Stimulated activated CD4-positive, alpha-beta T cell treated with anti-CD3 and anti-CD28 coated beads, Interleukin-4, amount 100 ng/mL, for 48 hours (primary cell): ENCODE measurements around the gene TRUB2.
"Not testable (repeated sequence)": the region's sequence is repeated elsewhere in the genome, so short reads cannot be mapped to it uniquely, and the experiment has no call there.

Source experiments
- DNase-seq, 2 donors: peaks; one replicate each; pipeline ENCODE4 v3.0.0-alpha.2; 2020; ENCODE audit warnings: low read depth in 2 of 2

The TRUB2 gene

DNA sequence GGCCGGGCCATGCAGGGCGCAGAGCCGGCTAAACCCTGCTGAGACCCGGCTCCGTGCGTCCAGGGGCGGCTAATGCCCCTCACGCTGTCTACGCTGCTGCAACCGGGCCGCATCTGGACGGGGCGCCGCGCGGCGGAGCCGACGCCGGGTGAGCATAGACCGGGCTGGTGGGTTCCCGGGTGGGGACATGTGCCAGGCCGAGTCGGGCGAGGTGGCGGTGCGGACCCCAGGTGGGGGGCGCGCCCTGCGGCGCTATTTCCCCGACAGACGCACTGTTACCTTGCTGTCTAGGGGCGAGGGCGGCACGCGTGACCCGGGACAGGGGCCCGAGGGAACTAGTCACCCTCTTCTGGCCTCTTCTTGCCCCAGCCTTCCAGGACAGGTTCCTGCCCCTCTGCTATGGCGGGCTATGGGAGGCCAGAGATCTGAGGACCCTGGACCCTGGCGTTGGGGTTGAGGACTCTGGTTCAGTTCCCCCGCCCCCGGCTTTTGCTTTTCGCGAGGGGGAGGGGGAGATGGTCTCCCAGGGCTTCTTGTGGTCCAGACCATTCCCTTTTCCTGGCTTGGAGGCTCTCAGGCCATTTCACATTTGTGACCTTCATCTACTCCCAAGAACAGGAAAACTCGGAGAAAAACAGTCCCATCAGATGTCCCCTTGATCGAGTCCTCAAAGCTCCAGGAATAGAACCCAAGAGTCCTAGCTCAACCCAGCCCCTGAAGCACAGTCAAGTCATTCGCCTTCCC lies 18.6 kb upstream of the TRUB2 start:
- peak in 1 of 2 donors; percentile 4 for DNase-seq

DNA sequence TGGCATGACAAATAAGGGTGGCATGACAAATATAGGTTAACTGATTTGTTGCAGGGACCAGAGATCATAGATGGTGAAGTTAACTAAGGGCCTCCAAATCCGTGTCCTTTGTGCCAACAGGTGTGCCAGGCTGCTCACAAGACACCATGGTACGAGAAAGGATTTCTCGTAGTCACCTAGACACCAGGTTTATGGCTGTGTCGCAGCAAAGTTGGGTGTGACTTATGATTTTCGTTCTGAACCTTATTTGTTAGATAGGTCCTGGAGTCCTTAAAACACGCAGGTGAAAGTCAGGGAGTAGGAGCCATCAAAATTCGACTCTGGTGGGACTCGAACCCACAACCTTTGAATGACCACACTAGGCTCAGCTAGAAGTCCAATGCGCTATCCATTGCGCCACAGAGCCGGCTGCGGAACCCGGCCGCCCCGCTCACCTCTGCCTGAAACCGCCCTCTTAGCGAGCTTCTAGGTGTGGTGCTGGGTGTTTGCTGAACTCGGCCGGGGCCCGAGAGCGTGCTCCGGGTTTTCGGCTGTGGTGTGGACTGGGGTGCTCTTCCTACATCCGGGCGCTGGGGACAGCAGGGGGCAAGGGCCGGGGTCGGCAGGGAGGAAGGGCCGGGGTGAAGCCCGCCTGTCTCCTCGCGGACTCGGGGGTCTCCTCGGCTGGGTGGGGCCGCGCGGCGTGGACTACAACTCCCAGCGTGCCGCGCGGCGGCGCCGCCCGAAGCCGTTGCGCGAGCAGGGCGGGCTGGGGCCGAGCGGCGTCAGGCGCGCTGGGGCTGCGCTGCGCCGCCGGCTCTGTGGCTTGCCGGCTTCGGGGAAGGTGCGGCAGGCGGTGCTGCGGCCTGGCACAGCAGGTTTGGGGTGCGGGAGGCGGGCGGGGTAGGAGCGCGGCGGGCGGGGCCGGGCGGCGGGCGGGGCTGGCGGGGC lies 17.8 kb upstream of the TRUB2 start, which contains the start of gene SLC27A4:
SLC27A4 (plus strand) TSS at position 767 of the 930 bp plus-strand sequence. CDS start 2,606 bp downstream, outside the sequence.
- peak; percentile 66 to 74 for DNase-seq

DNA sequence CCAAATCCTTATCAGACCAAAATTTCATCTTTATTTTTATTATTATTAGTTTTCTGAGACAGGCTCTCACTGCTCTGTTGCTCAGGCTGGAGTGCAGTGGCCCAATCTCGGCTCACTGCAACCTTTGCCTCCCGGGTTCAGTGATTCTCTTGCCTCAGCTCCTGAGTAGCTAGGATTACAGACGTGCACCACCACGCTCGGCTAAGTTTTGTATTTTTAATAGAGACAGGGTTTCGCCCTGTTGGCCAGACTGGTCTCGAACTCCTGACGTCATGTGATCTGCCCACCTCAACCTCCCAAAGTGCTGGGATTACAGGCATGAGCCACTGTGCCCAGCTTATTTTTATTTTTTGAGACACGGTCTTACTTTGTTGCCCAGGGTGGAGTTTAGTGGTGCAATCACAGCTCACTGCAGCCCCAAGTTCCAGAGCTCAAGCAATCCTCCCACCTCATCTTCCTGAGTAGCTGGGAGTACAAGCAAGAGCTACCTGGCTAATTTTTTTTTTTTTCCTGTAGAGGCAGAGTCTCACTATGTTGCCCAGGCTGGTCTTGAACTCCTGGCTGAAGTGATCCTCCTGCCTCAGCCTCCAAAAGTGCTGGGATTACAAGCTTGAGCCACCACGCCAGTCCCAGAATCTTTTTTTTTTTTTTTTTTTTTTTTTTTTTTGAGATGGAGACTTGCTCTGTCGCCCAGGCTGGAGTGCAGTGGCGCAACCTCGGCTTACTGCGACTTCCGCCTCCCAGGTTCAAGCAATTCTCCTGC lies 16.8 kb upstream of the TRUB2 start:
- not testable (repeated sequence) for DNase-seq

DNA sequence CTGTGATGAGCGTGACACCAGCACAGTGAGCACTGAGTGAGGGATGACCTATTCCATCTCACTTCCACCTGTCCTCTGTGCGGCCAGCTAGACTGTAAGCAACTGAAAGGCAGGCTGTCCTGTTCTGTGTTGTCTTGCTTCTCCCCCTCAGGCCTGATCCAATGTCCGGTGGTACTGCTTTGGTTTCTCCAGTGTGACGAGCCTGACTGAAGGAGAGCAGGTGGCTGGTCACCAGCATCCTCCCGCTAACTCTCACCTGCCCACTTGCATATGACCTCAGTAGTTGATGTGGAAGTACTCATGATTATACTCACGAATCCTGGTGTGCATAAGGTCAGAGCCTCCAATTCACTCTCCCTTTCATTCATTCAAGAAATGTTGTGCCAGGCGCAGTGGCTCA lies 15.7 kb upstream of the TRUB2 start:
- DNase-seq, result no peak

DNA sequence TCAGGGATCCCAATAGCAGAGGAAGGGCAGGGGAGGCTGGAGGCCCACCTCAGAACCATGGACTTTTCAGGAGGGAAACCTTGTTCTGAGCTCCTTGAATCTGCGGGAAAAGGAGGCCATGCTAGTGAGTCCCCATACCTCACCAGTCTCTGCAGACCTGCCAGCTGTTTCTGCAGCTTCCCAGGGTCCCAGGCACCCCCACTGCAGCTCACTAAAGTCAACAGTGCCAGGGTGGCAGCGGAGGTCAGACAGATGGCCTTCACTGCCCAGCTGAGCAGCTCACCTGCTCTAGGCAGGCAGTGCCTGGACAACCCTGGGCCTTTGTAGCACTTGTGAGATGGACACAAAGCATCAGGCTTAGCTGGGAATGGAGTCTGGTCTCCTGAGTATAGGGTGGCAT lies 13.7 kb upstream of the TRUB2 start:
- DNase-seq, result no peak

DNA sequence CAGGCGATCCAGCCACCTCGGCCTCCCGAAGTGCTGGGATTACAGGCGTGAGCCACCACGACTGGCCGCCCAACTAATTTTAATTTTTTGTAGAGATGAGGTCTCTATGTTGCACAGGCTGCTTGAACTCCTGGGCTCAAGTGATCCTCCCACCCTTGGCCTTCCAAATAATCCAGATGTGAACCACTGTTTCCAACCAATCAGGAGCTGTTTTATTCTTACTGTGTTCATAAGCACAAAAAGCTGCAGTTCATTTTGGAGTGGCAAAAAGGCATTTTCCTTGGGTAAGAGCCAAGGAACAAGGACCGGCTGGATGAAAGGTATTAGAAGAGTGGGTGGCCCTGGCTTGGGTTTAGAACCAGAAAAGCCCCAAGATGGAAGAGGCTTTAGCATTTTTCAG lies 12.9 kb upstream of the TRUB2 start:
- no peak for DNase-seq

DNA sequence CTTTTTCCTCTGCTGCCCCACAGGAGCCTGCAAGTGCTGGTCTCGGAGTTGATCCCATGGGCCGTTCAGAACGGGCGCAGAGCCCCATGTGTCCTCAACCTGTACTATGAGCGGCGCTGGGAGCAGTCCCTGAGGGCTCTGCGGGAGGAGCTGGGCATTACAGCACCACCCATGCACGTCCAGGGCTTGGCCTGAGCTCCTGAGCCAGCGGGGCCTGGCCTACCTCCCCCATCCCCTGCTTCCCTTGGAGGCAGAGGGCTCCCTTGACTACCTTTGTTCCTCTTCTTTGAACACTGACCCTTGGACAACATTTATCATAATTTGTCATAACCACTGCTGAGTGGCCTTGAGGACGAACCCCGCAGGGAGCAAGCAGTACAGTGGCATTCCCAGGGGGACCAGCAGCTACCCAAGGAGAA lies 11.2 kb upstream of the TRUB2 start:
- no peak for DNase-seq

DNA sequence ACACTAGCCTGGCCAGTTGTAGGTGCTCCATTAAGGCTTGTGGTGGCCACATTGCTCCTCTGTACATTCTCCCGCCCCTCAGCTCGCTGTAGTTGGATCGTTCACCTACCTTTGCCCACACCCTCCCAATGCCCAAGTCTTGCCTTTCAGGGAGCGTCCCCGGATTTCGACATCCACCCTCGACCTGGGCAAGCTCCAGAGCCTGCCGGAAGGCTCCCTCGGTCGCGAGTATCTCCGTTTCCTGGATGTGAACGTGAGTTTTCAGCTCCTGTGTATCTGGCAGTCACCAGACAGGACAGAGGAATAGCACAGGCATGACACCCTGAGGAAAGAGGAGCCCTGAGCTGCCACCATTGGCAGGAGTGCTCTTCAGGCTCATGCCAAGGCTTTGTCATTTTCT lies 3.4 kb upstream of the TRUB2 start:
- no peak for DNase-seq

DNA sequence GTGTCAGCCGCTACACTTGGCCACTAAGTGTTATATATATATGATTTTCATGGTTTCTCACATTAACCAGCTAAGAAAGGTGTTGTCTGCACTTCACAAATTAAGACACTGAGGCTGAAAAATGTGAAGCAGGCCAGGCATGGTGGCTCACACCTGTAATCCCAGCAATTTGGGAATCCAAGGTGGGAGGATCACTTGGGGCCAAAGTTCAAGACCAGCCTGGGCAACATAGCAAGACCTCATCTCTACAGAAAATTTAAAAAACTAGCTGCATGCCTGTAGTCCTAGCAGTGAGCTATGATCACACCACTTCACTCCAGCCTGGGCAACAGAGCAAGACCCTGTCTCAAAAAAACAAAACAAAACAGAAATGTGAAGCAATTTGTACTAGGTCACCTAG lies 2.2 kb upstream of the TRUB2 start:
- DNase-seq, result no peak

DNA sequence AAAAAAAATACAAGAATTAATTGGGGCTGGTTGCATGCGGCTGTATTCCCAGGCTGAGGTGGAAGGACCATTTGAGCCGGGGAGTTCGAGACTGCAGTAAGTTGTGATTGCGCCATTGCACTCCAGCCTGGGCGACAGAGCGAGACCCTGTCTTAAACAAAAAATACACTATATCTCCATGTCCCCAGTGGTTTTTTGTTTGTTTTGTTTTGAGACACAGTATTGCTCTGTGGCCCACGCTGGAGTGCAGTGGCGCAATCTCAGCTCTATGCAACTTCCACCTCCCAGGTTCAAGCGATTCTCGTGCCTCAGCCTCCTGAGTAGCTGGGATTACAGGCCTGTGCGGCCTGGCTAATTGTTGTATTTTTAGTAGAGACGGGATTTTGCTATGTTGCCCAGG lies 1.5 kb upstream of the TRUB2 start:
- DNase-seq, result no peak

DNA sequence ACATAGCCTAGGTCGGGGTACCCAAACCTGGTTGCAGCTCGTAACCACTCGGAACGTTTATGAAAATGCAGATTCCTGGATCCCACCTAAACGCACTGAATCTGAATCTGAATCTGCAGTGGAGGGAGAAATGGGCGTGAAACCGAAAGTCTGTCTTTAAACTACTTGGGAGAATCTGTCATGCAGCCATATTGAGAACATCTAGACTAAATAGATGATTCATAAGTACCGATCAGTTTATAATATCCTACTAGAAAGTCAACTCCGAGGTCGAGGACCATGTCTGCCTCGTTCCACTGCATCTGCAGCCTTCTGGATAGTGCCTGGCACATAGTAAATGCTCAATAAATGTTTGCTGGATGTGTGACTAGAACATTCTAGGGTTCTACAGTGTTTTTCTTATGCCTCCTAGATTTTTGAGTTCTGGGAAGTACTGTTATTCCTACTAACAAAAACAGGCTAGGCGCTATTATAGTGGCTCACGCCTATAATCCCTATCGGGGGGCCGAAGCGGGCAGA lies 1.0 kb upstream of the TRUB2 start:
- DNase-seq, result no peak

DNA sequence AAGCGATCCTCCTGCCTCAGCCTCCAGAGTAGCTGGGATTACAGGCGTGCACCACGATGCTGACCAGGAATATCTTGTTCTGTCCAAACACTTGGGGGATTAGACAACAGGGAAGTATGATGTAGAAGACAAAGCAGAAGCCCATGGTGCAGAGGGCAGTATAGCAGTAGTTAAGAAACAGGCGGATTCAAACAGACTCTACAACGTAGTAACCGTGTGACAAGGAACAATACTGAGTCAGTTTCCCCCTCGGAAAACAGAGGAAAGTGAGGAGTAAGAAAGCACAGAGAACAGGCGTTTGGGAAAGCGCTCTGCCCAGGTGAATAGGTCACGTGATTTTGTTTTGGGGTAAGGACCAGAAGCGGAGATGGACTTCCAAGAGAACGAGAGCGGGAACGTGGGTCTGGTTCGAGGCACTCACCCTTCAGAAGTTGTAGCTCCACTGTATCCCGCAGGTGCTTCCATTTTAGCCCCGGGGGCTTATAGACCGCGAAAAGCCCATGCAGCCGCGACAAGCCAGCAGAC lies 306 bp downstream of the TRUB2 start:
- no peak for DNase-seq

DNA sequence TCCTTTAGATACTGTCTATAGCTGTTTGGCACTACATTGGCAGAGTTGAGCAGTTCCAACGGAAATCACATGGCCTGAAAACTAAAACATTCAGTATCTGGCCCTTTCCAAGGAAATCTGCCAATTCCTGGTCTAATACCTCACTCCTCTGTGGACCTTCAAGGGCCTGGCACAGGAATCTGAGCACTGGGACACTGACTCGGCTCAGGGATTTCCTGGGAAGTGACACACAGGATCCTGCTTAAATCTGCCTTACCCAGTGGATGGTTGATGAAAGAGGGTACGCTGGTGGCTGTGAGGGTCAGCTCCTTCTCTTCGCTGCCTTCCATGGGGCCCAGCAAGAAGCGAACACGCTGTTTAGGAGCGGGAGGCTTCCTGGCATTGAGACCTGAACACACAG lies 904 bp downstream of the TRUB2 start:
- DNase-seq, result no peak

DNA sequence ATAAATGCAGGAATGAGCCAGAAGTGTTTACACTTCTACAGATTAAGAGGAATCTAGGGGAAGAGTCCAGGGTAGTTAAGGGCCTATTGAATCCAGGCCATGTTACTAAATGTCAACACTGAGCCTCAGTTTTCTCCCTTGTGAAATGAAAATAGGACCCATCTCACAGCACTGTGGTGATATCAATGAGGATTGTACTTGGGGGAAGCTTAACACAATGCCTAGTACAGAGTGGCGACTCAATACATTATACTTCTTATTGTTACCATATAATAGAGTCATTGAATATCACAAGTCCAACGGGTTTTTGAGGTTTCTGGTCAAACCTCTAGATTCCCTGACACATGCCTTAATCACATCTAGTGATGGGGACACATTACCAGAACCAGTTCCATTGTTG lies 4.6 kb downstream of the TRUB2 start:
- no peak for DNase-seq

DNA sequence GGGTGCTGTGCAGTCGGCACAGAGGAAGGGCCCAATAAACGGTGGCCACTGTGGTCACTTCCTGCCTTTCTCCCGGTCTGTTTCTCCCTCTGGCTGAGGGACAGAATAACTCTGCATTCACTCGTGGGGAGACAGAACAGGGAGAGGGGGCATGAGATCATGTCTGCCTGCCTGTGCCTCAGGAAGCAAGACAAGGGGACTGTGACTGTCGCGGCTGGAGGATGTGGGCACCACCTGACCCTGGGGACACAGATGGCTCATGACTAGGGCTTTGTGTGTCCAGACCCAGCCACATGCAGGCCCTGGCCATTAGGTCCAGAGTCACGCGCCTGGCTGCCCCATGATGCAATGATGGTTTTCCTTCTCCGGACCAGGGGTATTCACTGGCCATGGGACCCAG lies 5.8 kb downstream of the TRUB2 start:
- DNase-seq, result no peak

DNA sequence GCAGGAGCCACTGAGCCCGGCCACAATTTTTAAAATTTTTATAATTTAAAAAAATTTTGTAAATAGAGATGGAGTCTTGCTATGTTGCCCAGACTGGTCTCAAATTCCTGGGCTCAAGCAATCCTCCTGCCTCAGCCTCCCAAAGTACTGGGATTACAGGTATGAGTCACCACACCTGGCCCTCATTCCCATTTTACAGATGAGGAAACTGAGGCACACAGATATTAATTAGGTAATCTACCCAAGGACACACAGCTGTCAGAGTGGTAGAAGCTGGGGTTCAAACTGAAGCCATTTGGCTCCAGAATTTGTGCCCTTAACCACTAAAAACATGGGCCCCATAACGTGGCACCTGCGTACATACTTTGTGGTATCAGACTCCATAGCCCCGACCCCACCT lies 7.5 kb downstream of the TRUB2 start:
- DNase-seq, result no peak

DNA sequence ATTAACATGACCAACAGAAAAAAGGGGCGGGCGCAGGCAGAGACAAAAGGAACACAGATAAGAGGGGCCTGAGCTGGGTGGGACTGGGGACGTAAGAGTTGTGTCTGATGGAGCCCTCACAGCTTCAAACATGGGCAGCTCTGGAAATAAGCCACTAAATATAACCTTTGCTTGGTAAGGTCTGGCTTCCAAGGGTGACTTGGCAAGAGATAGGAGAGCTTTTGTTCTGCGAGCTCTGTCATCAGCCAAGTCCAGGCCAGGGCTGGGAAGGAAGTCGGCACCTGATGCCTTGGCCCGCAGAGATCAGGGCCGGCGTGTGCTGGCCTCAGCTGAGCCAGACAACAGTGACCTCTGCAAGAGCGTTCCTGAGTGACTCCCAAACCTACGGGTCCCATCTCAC lies 11.8 kb downstream of the TRUB2 start:
- DNase-seq, result no peak

DNA sequence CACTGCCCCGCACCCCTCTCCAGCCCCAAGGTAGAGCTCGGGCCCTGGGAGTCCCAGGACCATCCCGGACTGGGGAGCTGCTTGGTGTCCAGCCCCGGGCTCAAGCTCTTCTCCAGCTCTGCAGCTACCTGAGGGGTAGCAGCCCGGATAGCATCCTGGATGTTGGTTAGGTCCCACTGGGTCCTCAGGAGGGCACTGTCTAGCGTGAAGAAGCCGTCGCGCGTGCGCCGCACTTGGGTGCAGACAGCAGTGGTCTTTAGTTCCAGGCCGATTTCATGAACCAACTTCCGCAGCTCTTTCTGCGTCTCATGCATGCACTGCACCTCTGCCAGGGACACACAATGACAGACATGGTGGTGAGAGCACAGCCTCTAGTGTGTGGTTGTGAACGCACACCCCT lies 12.7 kb downstream of the TRUB2 start:
- DNase-seq, result no peak

DNA sequence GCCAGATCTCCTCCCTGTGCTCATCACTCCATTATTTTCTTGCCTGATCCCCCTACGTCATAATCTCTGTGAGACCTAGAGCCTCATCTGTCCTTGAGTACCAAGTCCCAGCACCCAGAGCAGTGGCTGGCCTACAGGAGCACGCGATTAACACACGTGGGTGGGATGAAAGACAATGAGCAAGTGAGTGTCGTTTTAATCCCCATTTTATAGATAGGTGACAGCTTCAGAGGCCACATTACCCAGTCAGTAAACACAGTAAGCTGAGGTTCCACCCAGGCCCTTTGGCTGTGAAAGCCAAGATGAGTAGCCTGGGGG lies 17.3 kb downstream of the TRUB2 start:
- DNase-seq, result no peak

DNA sequence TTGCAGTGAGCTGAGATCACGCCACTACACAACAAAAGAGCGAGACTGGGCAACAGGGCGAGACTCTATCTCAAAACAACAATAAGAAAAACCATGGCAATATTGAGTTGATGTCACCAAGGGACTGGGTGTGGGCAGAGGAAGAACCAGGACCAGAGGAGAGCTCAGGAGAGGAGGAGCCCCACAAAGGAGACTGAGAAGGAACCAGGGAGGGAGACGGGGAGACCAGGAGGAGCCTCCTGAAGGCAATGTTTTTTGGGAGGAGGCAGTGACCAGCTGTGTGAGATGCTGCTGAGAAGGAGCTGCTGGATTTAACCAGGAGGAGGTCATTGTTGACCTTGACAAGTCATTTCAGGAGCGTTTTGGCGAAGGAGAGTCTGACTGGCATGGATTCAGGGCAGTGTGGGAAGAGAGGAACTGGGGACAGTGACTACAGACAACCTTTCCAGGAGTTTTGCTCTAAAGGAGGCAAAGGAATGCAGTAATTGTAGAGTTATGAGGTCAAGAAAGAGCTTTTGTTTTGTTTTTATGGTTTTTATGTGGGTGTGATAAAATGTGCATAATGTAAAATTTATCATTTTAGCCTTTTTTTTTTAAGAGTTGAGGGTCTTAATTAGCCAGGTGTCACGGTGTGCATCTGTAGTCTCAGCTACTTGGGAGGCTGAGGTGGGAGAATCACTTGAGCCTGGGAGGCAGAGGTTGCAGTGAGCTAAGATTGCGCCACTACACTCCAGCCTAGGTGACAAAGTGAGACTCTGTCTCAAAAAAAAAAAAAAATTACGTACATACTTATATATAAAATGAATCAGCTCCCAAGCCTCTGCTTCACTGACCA lies 17.9 kb downstream of the TRUB2 start:
- no peak for DNase-seq
